Activated CD4-positive, alpha-beta T cell treated with anti-CD3 and anti-CD28 coated beads, Interleukin-2, Interleukin-6, amounts not matched to agents 100 ng/mL and 50 ng/mL, durations not matched to agents 16 hours and 8 hours (primary cell): ENCODE measurements around the gene SPECC1L.
"Not testable (repeated sequence)": the region's sequence is repeated elsewhere in the genome, so short reads cannot be mapped to it uniquely, and the experiment has no call there.

ENCODE experiments used
- DNase-seq: peaks from one replicate; pipeline ENCODE4 v3.0.0-alpha.2; 2020

Gene SPECC1L

GRCh38 chr22:24285245-24285644 is 14.6 kb downstream of the SPECC1L start:
- peak; percentile 72 for DNase-seq

DNA sequence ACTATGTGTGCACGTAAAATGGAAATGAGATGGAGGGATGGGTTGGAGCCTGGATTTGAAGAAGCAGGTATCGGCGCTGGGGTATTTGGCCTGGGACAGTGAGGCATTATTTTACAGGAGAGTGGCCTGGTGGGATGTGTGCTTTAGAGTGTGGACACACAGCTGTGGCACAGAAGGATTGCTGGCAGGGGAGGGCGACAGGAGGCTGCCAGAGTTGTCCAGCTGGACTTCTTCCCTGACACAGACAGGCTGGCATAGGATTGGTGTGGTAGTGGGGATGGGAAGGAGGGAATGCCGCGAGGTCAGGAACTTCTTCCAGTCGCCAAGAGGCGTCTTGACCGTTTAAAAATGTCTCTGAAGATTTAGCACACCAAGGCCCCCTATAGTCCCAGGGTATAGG is 16.6 kb downstream of the SPECC1L start:
- DNase-seq = not testable (repeated sequence)

DNA sequence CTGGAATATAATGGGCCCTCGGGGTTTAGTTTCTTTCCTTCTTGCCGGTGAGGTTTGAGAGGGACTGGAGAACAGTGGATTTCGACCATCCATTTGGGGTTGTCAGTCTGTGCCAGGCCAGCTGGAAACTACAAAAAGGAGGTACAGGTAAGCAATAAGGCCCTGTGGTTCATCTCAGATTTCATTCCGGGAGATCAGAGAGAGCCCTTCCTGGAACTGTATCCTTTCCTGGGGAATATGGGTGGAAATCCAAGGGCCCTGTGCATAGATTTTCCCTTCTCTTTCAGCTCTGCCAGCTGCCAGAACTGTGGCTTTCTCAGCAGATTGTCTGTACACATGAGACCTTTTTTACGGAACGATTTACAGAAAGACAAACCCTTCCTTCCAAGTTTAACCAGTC is 17.2 kb downstream of the SPECC1L start:
- not testable (repeated sequence) for DNase-seq

- DNase-seq = no peak
Measured at GRCh38 chr22:24289114-24289513, 18.5 kb downstream of the SPECC1L start.

DNA sequence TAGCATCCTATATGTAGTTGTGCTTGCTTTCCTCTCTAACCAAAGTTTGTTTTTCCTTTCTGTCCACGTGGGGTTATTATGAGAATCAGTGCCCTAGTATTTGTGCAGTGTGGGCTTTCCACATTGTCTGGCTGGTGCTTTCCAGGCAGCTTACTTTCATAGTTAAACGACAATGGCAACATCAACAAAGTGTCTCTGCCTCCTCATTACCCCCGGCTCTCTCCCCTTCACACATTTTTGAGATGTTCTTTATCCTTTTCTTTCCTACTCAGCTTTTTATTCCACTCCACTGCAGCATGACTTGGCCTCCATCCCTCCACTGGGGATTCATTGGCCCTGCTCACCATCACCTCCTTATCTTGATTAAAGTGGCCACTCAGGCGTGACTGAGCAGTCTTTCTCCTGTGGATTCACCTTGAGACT is 19.1 kb downstream of the SPECC1L start:
- no peak for DNase-seq

GRCh38 chr22:24290459-24290858 is 19.8 kb downstream of the SPECC1L start:
- DNase-seq = no peak

- DNase-seq = no peak
Measured at GRCh38 chr22:24291515-24292201, 21.0 kb downstream of the SPECC1L start.

DNA sequence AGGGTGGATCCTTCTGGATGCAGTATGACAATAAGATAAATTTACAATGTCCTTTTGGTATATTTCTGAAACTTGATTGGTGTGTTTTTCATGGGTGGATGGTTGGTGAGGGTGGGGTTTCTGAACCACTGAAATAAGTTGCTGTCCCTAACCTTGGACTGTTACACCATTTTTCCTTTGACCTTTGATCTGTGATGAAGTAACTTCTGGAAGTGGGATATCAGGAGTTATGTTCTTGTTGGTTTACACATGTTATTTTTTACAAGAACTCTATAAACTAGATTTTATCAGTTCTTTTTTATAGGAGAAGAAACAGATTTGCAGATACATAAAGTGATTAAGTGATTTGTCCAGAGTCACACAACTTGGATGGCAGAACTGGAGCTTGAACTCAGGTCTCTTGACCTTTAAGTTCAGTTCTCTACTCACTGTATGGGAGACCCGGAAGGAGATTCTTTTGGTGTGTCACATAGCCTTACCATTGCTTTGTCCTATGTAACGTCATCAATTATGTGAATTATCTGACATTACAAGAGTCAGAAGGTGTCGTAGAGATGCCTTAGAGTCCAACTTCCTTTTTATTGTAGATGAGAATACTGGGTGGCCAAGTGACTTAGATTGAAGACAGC is 21.7 kb downstream of the SPECC1L start:
- DNase-seq = not testable (repeated sequence)

DNA sequence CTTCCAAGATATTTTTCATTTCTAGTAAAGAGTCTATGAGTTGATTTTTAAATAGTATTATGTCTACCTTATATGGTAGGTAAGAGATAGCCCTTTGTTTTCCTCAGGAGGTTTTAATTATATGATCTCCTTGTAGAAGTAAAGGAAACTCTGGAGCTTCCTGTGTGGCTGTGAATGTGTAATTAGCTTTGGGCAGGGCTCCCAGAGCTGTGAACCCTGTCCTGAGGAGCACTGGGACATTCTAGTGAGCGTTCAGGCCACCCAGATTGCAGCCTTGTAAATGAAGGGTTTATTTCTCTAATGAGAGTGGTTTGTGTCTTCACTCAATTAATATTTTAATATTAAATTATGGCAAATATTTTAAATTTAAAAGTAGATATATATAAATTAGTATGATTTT is 24.3 kb downstream of the SPECC1L start:
- DNase-seq = not testable (repeated sequence)

- DNase-seq = peak; percentile 55
Measured at GRCh38 chr22:24298497-24299155, 28.0 kb downstream of the SPECC1L start.

DNA sequence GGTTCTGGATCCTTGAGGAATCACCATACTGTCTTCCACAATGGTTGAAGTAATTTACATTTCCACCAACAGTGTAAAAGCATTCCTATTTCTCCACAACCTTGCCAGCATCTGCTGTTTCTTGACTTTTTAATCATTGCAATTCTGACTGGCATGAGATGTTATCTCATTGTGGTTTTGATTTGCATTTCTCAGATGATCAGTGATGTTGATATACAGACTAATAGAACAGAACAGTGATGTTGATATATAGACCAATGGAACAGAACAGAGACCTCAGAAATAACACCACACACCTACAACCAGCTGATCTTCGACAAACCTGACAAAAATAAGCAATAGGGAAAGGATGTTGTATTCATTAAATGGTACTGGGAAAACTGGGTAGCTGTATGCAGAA is 29.9 kb downstream of the SPECC1L start:
- not testable (repeated sequence) for DNase-seq

DNA sequence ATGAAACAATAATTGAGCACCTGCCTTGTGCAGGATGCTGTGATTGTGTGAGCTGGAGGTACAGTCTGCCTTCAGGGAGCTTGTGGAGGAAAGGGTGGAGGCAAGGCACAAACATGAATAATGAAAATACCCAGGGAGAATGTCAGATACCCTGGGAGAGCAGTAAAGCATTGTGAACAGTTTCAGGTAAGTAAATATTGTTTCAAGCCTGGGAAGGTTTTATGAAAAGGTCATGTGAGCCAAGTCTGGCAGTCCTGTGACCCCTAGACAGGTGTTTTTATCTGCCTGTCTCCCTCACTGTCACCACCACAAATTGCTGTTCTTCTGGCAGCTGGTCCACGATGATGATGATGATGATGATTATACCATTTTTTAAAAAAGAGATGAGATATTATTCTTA is 32.0 kb downstream of the SPECC1L start:
- no peak for DNase-seq

- DNase-seq = no peak
Measured at GRCh38 chr22:24303007-24303406, 32.4 kb downstream of the SPECC1L start.

DNA sequence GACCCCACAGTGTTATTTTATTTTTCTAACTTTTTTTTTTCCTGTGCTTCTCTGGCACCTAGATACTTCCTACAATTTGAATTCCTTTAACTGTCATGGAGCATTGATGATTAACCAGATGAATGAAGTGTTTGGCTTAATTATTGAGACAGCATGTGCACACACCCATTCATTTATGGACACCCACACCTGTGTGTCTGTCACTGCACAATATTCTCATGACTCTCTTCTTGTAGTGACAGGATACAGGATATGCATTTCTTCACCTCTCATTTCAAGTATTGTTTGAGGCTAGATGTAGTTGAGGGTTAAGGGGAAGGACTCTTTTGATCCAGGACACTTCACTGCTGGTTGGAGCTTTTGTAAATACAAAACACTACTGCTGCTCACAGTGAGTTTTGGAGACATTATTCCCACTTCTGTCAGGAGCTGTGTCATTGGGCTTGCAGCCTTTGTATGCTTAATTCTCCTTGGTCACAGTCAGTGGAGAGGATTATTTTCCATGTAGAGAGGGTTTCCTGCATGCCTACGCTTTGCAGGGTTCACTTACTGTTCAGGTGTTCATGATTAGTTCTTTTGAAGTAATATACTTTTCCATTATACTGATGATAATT is 33.5 kb downstream of the SPECC1L start:
- DNase-seq = no peak

DNA sequence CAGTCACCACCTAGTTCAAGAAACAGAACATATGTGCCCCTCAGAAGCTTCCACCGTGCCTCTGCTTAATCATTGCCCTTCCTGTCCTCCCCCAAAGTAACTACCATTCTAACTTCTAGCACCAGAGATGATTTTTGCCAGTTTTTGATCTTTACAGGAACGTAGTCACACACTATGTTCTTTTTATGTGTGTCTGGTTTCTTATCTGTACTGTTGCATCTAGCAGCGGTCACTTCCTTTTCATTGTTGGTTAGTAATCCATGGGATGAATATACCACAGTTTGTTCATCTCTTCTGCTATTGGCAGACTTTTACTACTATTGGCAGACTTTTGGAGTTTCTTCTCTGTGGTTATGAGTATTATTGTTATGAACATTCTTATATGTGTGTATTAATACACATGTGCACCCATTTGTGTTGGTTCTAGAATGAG is 34.6 kb downstream of the SPECC1L start:
- peak; percentile 66 for DNase-seq

- no peak for DNase-seq
Measured at GRCh38 chr22:24310969-24311368, 40.3 kb downstream of the SPECC1L start.

- DNase-seq = no peak
Measured at GRCh38 chr22:24315367-24315966, 44.8 kb downstream of the SPECC1L start.

GRCh38 chr22:24316264-24316663 is 45.6 kb downstream of the SPECC1L start:
- DNase-seq = not testable (repeated sequence)

- not testable (repeated sequence) for DNase-seq
Measured at GRCh38 chr22:24317511-24317910, 46.9 kb downstream of the SPECC1L start.

GRCh38 chr22:24319451-24319850 is 48.8 kb downstream of the SPECC1L start:
- no peak for DNase-seq

- DNase-seq = no peak
Measured at GRCh38 chr22:24321999-24322398, 51.4 kb downstream of the SPECC1L start.

- DNase-seq = no peak
Measured at GRCh38 chr22:24322522-24322921, 51.9 kb downstream of the SPECC1L start.

DNA sequence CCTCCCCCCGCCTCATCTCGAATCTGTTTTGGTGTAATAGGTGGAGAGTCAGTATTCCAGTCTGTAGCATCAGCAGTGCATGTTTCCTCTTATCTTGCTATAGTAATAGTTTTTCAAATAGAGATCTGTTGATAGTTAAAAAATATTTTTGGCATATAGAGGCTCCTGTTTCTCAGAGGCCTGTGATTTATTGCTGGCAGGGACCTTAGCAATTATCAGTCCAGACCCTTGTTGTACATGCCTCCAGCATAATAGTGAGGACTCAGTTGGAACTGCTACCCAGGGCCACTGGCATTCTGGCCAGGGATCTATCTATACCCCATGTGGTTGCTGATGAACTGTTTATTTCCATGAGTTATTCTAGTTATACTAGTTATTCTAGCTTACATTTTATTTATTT is 52.6 kb downstream of the SPECC1L start:
- DNase-seq = no peak
